HL-60 (cell line): ENCODE measurements around the gene HDAC9.

Source experiments
- DNase-seq, 2 experiments: peaks; one replicate each; pipeline ENCODE4 v3.0.0-alpha.2; 2010 to 2020; ENCODE audit warnings: low read depth in 1 of 2, low spot score in 1 of 2
- H3K27ac ChIP-seq: fragments of 250-450 bp; sonication (Bioruptor Pico); replicated peaks from 2 replicates; pipeline ENCODE4 v1.5.1; 2020; ENCODE audit warnings: mild to moderate bottlenecking, moderate library complexity
- H3K27me3 ChIP-seq: fragments of 250-450 bp; sonication (Bioruptor Pico); 2 replicates; pipeline ENCODE4 v1.5.1; 2021; ENCODE audit warnings: mild to moderate bottlenecking, moderate library complexity; ENCODE audit not compliant: insufficient read depth, poor library complexity, severe bottlenecking
- H3K4me3 ChIP-seq: replicated peaks from 2 replicates; pipeline ENCODE4 v1.5.1; 2011; ENCODE audit warnings: mild to moderate bottlenecking, control low read depth, low read length; ENCODE audit not compliant: insufficient read depth
- GABPA ChIP-seq: IDR thresholded peaks from 2 replicates; pipeline ENCODE4 v1.6.1; 2012; ENCODE audit warnings: low read depth
- POLR2AphosphoS5 ChIP-seq: IDR thresholded peaks from 2 replicates; pipeline ENCODE4 v1.6.1; 2012; ENCODE audit warnings: low read depth
- REST ChIP-seq: IDR thresholded peaks from 2 replicates; pipeline ENCODE4 v1.6.1; 2012; ENCODE audit warnings: low read depth; ENCODE audit not compliant: insufficient replicate concordance
- SPI1 ChIP-seq: IDR thresholded peaks from 2 replicates; pipeline ENCODE4 v1.6.1; 2012; ENCODE audit warnings: low read depth, mild to moderate bottlenecking, borderline replicate concordance
- TF ChIP-seq, protein P1 (sequence below): IDR thresholded peaks from one replicate; pipeline ENCODE4 v1.5.1; 2011; ENCODE audit warnings: low read length, control low read depth, inconsistent platforms; ENCODE audit not compliant: insufficient read depth

HDAC9 gene

GRCh38 chr7:18626086-18626485 is 130.5 kb downstream of the HDAC9 start:
- no peak overlapping the region for H3K4me3 ChIP-seq

GRCh38 chr7:18626717-18627116 is 131.2 kb downstream of the HDAC9 start:
- H3K4me3 ChIP-seq, result no peak overlapping the region
- no peak overlapping the region for H3K27ac ChIP-seq
- DNase-seq, result no peak
- no peaks in the 10 kb centered on the region for H3K27me3 ChIP-seq
- TF ChIP-seq POLR2AphosphoS5 (no peak), GABPA (no peak), SPI1 (no peak), REST (no peak)
- TF ChIP-seq, protein P1, sequence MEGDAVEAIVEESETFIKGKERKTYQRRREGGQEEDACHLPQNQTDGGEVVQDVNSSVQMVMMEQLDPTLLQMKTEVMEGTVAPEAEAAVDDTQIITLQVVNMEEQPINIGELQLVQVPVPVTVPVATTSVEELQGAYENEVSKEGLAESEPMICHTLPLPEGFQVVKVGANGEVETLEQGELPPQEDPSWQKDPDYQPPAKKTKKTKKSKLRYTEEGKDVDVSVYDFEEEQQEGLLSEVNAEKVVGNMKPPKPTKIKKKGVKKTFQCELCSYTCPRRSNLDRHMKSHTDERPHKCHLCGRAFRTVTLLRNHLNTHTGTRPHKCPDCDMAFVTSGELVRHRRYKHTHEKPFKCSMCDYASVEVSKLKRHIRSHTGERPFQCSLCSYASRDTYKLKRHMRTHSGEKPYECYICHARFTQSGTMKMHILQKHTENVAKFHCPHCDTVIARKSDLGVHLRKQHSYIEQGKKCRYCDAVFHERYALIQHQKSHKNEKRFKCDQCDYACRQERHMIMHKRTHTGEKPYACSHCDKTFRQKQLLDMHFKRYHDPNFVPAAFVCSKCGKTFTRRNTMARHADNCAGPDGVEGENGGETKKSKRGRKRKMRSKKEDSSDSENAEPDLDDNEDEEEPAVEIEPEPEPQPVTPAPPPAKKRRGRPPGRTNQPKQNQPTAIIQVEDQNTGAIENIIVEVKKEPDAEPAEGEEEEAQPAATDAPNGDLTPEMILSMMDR, result no peak

More at GRCh38 chr7:18626086-18626485, 130.5 kb downstream of the HDAC9 start:
- TF ChIP-seq POLR2AphosphoS5 (no peak), SPI1 (no peak), REST (no peak), GABPA (no peak)
- TF ChIP-seq, protein P1, result no peak
- no peaks in the 10 kb centered on the region for H3K27me3 ChIP-seq
- no peak for DNase-seq
- no peak overlapping the region for H3K27ac ChIP-seq

DNA sequence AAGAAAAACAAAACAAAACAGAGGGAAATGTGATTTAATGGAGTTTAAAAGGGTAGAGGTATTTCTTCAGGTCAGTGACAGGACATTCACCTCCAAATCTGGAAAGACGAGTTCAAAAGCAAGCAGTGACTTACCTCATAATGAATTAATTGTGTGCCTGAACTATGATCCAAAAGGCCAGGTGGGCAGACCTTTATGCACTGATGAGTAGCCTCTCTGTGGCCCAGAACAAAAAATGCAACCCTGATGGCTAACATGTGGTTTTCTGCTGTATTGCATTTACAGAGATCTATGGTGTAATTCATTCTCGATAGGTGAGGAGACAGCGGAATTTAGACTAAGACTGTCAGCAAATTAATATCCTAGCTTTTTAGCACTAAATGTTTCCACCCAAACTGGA is 142.0 kb downstream of the HDAC9 start:
- H3K27ac ChIP-seq, result no peak overlapping the region
- no peak overlapping the region for H3K4me3 ChIP-seq
- TF ChIP-seq REST, result no peak
- TF ChIP-seq POLR2AphosphoS5, result no peak
- TF ChIP-seq SPI1, result no peak
- TF ChIP-seq, protein P1, result no peak
- no peak for TF ChIP-seq GABPA
- H3K27me3 ChIP-seq, result no peaks in the 10 kb centered on the region
- DNase-seq, result no peak
